Activated T-cell treated with anti-CD3 and anti-CD28 coated beads for 4 hours (primary cell): ENCODE data around the gene GJD2.

Experiments
- DNase-seq: peaks from one replicate; pipeline ENCODE4 v3.0.0-alpha.2; 2020

Gene GJD2

GRCh38 chr15:34721802-34722438 lies 32.9 kb downstream of the GJD2 start:
- DNase-seq, result no peak

GRCh38 chr15:34721157-34721801 lies 33.5 kb downstream of the GJD2 start:
- DNase-seq, result no peak

- DNase-seq, result no peak
These were observed 35.1 kb downstream of the GJD2 start for GRCh38 chr15:34719695-34720094.

GRCh38 chr15:34718681-34719665 lies 35.8 kb downstream of the GJD2 start:
- no peak for DNase-seq

- DNase-seq, result no peak
These were observed 37.1 kb downstream of the GJD2 start for GRCh38 chr15:34717729-34718128.

- DNase-seq, result no peak
These were observed 38.7 kb downstream of the GJD2 start for GRCh38 chr15:34716111-34716510.

- no peak for DNase-seq
These were observed 40.2 kb downstream of the GJD2 start for GRCh38 chr15:34714476-34715121.

- no peak for DNase-seq
These were observed 41.2 kb downstream of the GJD2 start for GRCh38 chr15:34713635-34714034.

- no peak for DNase-seq
These were observed 44.9 kb downstream of the GJD2 start for GRCh38 chr15:34709866-34710265.

- DNase-seq, result no peak
These were observed 46.4 kb downstream of the GJD2 start for GRCh38 chr15:34708422-34708821.

- DNase-seq, result no peak
These were observed 53.3 kb downstream of the GJD2 start for GRCh38 chr15:34701536-34701935.
